Astrocyte of the spinal cord (primary cell): Measurements from ENCODE around the gene NAIF1.

Experiments used
- DNase-seq: peaks from one replicate; pipeline ENCODE4 v3.0.0; 2011; ENCODE audit warnings: low read depth, low spot score
- H3K4me3 ChIP-seq: 2 replicates; pipeline ENCODE4 v1.5.1; 2011; ENCODE audit warnings: low read depth, mild to moderate bottlenecking, low read length, moderate library complexity
- in situ Hi-C: cut with HindIII; loops from 2 replicates; pipeline ENCODE4 v1.10.0; 2017; ENCODE audit warnings: low sequenced_read_pairs
- TF ChIP-seq, protein P1 (sequence below): IDR thresholded peaks from 2 replicates; pipeline ENCODE4 v1.5.1; 2012; ENCODE audit warnings: low read depth, mild to moderate bottlenecking, low read length, inconsistent platforms

NAIF1 gene

DNA sequence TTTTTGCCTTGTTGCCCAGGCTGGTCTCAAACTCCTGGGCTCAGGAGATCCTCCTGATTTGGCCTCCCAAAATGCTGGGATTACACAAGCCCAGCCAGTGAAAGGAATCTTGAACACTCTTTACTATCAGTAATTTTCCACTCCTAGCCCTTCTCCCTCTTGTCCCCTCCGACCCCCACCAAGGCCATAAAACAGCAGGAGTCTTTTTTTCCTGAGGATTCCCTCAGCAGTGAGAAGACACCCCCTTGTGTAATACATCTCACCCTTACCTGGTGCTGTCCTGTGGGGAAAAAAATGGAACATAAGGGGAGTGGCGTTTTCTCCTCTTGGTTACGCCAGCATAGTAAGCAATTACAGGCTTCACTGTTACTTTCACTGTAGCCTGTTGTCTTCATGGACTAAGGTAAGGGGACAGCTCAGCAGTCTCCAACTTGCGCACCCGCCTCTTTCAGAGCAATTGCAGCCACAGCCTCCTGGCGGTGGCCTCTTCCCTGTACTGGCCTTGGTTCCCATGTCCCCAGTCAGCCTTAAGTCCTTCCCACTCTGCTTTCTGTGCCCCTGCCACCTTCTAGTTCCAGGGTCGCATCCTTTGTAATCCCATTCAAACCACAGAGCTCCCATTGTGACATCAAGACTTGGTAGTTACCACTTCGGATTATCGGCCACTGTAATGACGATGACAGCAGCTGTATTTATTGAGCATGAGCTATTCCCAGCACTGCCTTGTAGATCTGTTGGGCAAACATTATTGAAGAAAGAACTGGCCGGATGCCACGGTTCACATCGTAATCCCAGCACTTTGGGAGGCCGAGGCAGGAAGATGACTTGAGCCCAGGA, 10.0 kb downstream of the NAIF1 start:
- TF ChIP-seq, protein P1, sequence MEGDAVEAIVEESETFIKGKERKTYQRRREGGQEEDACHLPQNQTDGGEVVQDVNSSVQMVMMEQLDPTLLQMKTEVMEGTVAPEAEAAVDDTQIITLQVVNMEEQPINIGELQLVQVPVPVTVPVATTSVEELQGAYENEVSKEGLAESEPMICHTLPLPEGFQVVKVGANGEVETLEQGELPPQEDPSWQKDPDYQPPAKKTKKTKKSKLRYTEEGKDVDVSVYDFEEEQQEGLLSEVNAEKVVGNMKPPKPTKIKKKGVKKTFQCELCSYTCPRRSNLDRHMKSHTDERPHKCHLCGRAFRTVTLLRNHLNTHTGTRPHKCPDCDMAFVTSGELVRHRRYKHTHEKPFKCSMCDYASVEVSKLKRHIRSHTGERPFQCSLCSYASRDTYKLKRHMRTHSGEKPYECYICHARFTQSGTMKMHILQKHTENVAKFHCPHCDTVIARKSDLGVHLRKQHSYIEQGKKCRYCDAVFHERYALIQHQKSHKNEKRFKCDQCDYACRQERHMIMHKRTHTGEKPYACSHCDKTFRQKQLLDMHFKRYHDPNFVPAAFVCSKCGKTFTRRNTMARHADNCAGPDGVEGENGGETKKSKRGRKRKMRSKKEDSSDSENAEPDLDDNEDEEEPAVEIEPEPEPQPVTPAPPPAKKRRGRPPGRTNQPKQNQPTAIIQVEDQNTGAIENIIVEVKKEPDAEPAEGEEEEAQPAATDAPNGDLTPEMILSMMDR, result no peak
- no peak overlapping the region for H3K4me3 ChIP-seq
- no peak for DNase-seq
- in situ Hi-C loops, result no loop called here

DNA sequence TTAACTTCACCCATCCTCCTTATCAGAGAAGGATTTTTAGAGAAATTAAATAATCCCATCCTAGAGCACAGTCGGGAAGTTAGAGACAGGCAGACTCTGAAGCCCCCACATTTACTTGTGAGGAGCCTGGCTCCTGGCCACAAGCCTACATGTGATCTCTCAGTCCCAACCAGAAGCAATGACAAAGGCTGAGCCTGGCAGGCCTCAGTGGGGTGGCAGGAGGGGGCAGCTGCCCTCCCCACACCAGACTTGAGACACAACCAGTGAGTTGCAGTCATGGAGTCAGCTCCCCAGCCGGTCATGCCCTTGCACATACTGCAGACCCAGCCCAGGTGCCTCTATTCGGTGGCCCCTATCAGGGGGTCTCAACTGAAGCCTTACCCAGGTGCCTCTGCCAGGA, 11.0 kb downstream of the NAIF1 start:
- no peak overlapping the region for H3K4me3 ChIP-seq
- no peak for DNase-seq
- in situ Hi-C loops, result no loop called here
- TF ChIP-seq, protein P1, result no peak

DNA sequence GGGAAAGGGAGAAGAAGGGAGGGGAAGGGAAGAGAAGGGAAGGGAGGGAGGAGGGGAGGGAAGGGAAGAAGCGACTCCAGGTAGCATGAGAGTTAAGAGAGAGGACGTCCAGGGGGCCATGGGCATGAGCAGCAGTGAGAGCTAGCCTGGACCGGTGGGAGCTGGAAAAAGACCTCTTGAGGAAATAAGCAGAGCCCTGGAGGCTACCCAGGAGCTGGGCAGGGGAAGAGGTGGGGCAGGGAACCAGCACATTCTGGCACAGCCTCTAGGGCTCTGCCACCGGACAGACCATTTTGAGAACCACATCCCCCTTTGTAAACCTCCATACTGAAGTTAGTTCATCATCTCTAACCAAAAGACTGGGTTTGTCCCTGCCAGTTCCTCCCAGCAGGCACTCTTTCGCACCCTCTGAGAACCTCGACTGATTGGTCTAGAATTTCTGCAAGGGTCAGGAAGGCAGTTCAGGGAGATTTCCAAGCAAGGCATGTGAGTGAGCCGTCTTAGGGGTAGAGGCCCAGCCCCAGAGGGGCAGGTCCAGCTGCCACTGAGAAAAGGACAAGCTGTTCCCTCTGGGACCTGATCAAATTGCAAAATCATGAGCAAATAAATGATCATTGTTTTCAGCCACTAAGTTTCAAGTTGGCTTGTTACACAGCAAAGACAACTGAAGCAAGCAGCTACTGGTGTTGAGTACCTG, 11.6 kb downstream of the NAIF1 start:
- TF ChIP-seq, protein P1, result no peak
- DNase-seq, result no peak
- no peak overlapping the region for H3K4me3 ChIP-seq
- in situ Hi-C loops, result no loop called here

- no peak overlapping the region for H3K4me3 ChIP-seq
- DNase-seq, result no peak
- in situ Hi-C loops, result no loop called here
- TF ChIP-seq, protein P1, result no peak
Measured at GRCh38 chr9:128054087-128054486, 13.0 kb downstream of the NAIF1 start.

GRCh38 chr9:128053560-128053959, 13.6 kb downstream of the NAIF1 start:
- in situ Hi-C loops, result no loop called here
- no peak overlapping the region for H3K4me3 ChIP-seq
- TF ChIP-seq, protein P1, result no peak
- DNase-seq, result no peak

- H3K4me3 ChIP-seq, result no peak overlapping the region
- DNase-seq, result no peak
- in situ Hi-C loops, result no loop called here
- TF ChIP-seq, protein P1, result no peak
Measured at GRCh38 chr9:128051932-128052709, 15.0 kb downstream of the NAIF1 start.
